T-cell (primary cell): ENCODE data around the gene ARHGAP20. TPM values are rescaled to one million over a fixed set of nuclear protein-coding genes. Genes with fewer than 3 reads are reported as not detected.

Source experiments
- ATAC-seq, 4 experiments: fragments of 200-7000 bp in 3 of 4; fragments of 150-1000 bp in 1 of 4; cut with Tn5 transposase; replicated peaks in 1 of 4; 1 replicate in 3 of 4; 2 replicates in 1 of 4; pipeline ENCODE4 v1.10.0; 2021; ENCODE audit warnings: moderate library complexity in 3 of 4, mild to moderate bottlenecking in 2 of 4, moderate number of reproducible peaks in 1 of 4
- CTCF ChIA-PET, 2 donors: fragments of 300-600 bp; sonication (Branson Sonifier 250); formaldehyde crosslinking; loops; one replicate each; lab custom pipeline; 2022; ENCODE audit warnings: antibody characterized with exemption in 2 of 2; lab: Charles Lee
- POLR2A ChIA-PET, 2 donors: fragments of 300-600 bp; sonication (Branson Sonifier 250); formaldehyde crosslinking; loops; one replicate each; lab custom pipeline; 2022; ENCODE audit warnings: antibody characterized with exemption in 2 of 2; lab: Charles Lee
- DNase-seq, 35 experiments: peaks; one replicate each; pipeline versions ENCODE4 v3.0.0 to v3.0.0-alpha.2; 2013 to 2023
- H3K27ac ChIP-seq: one replicate; pipeline ENCODE4 v1.5.1; 2013; ENCODE audit warnings: low read length
- H3K27me3 ChIP-seq, 2 experiments: replicated peaks in 1 of 2; 1 replicate in 1 of 2; 2 replicates in 1 of 2; pipeline versions ENCODE4 v1.6.1 to v1.7.0; 2013; ENCODE audit warnings: low read length in 1 of 2, mixed read lengths in 1 of 2; ENCODE audit not compliant: control insufficient read depth in 2 of 2, insufficient read depth in 2 of 2; ENCODE audit errors: extremely low read depth in 1 of 2
- H3K36me3 ChIP-seq, 2 donors: 1 replicate in 1 of 2; 2 replicates in 1 of 2; pipeline versions ENCODE4 v1.6.1 to v1.7.0; 2013; ENCODE audit warnings: low read length in 1 of 2; ENCODE audit not compliant: control insufficient read depth in 2 of 2, insufficient read depth in 1 of 2; ENCODE audit errors: extremely low read depth in 1 of 2
- H3K4me1 ChIP-seq, 2 experiments: 1 replicate in 1 of 2; 2 replicates in 1 of 2; pipeline versions ENCODE4 v1.6.1 to v1.7.0; 2013; ENCODE audit warnings: low read length in 2 of 2, mixed read lengths in 1 of 2; ENCODE audit not compliant: insufficient read depth in 2 of 2, control insufficient read depth in 1 of 2; ENCODE audit errors: extremely low read depth in 1 of 2
- H3K4me3 ChIP-seq, 2 donors: 1 replicate in 1 of 2; 2 replicates in 1 of 2; pipeline versions ENCODE4 v1.5.1 to v1.7.0; 2013; ENCODE audit warnings: mild to moderate bottlenecking in 2 of 2, low read length in 1 of 2, moderate library complexity in 1 of 2; ENCODE audit not compliant: control insufficient read depth in 1 of 2; ENCODE audit errors: extremely low read depth in 1 of 2
- H3K9me3 ChIP-seq: 2 replicates; pipeline ENCODE4 v1.7.0; 2013
- H3K27ac Mint-ChIP-seq, 2 donors: one replicate each; pipeline ENCODE4 v1.8.0; 2020 to 2021; ENCODE audit warnings: mild to moderate bottlenecking in 2 of 2, mixed read lengths in 2 of 2
- H3K27me3 Mint-ChIP-seq, 2 donors: one replicate each; pipeline ENCODE4 v1.8.0; 2021 to 2022; ENCODE audit warnings: mixed read lengths in 2 of 2
- H3K36me3 Mint-ChIP-seq: one replicate; pipeline ENCODE4 v1.8.0; 2021; ENCODE audit warnings: mixed read lengths
- H3K4me1 Mint-ChIP-seq, 3 donors: one replicate each; pipeline ENCODE4 v1.8.0; 2020 to 2022; ENCODE audit warnings: mixed read lengths in 3 of 3, mild to moderate bottlenecking in 1 of 3
- H3K4me3 Mint-ChIP-seq, 3 donors: one replicate each; pipeline ENCODE4 v1.8.0; 2020 to 2022; ENCODE audit warnings: mild to moderate bottlenecking in 3 of 3, mixed read lengths in 3 of 3, moderate library complexity in 3 of 3
- H3K9me3 Mint-ChIP-seq, 3 donors: one replicate each; pipeline ENCODE4 v1.8.0; 2020 to 2022; ENCODE audit warnings: mixed read lengths in 3 of 3
- WGBS: methylation state at CpG from one replicate; pipeline ENCODE4 v1.1.5; 2013; ENCODE audit warnings: missing lambda C conversion rate; ENCODE audit not compliant: insufficient coverage; 5-methylcytosine and 5-hydroxymethylcytosine counted together
- total RNA-seq, 35 experiments: library from RNA in 6 of 35; stranded (reverse) in 6 of 35; fragments of 120-200 nt in 1 of 35; gene quantifications; one replicate each; pipeline versions ENCODE4 v1.2.1 to v1.2.4 and lab custom pipeline; 2013 to 2026

The ARHGAP20 gene
- total RNA-seq, 5 donors from 2014 or later (not counting 1 experiment from before 2014, with no cell fraction given) = 0.03 to 0.09 (median 0.07) TPM; not detected in 2

DNA sequence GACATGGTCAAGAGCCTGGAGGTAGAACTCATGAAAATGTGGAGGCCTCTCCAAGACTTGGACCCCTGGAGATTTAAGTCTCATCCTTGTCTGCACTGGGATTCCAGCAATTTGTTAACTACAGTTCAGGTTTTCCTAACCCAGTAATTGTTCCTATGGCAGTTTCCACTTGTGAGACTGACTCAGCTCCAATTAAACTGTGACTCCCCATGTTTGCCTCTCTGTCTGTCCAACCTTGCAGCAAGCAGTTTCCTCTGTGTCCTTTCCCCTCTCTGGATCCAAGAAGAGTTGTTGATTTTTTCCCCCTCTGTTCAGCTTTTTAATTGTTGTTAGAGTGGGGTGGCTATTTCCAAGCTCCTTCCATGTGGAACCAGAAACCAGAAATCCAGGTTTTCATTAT, 16.2 kb upstream of the ARHGAP20 start:
- ATAC-seq (no peak), DNase-seq (no peak)
- Mint-ChIP-seq H3K9me3 (peaks cover 0 to 7% (median 7%) of the 10 kb centered on the region in 3 donors), H3K27me3 (peaks cover 20 to 29% of the 10 kb centered on the region in 2 donors), H3K4me3 (no peak overlapping the region), H3K4me1 (no peaks in the 10 kb centered on the region), H3K27ac (no peak overlapping the region), H3K36me3 (no peaks in the 10 kb centered on the region)
- Histone ChIP-seq H3K36me3 (no peaks in the 10 kb centered on the region), H3K27ac (no peak overlapping the region), H3K4me1 (no peaks in the 10 kb centered on the region), H3K9me3 (no peaks in the 10 kb centered on the region), H3K4me3 (no peak overlapping the region), H3K27me3 (no peaks in the 10 kb centered on the region)
- ChIA-PET POLR2A (no interaction called here), CTCF (no interaction called here)

DNA sequence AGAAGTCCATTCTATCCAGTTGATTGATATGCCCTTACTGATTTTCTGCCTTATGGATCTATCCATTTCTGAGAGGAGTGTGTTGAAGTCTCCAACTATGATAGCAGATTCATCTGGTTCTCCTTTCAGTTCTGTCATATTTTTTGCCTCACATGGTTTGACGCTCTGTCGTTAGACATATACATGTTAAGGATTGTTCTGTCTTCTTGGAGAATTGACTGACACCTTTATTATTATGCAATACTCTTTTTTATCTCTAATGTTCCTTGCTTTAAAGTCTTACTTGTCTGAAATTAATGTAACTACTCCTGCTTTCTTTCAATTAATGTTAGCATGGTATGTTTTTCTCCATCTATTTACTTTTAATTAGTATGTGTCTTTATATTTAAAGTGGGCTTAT, 12.1 kb upstream of the ARHGAP20 start:
- H3K9me3 Mint-ChIP-seq = peaks cover 0 to 7% (median 7%) of the 10 kb centered on the region in 3 donors

DNA sequence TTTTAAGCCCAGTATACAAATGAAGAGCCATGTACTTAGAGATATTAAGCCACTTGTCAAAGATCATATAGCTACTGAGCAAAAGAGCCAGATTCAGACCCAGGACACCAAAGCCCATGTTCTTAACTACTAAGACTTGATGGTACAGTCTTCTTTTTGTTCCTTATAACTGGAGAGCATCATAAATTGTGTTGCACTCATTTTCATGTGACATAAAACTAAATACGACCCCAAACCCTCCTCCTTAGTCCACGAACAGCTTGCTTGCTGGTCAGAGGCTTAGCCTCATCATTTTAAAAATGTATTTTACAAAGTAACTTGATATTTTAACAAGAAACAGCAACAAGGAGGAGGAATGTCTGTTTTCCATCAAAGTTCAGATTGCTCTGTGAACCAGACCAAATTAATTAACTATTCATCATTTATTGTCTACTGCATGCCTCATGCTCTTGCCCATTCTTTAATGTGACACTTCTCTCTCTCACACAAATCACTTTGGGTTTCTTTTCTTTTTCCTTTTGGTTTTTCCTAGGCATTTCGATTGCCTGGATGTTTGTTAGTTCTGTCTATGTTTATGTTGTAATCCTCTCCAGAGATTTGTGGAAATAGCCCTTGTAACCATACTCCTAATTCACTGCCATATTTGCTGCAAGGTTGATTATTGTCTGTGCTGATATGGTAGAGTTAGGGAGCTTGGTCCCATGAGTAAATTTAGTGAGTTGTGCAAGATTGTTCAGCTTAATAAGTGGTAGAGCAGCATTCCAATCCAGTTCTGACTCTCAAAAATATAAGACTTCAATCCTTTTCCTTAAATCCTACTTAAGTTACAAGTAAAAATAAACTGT, 8.4 kb upstream of the ARHGAP20 start:
- Histone ChIP-seq H3K27me3 (peaks cover 0 to 3% of the 10 kb centered on the region in 2 experiments), H3K4me3 (no peak overlapping the region), H3K9me3 (no peaks in the 10 kb centered on the region), H3K27ac (no peak overlapping the region), H3K4me1 (no peaks in the 10 kb centered on the region), H3K36me3 (no peaks in the 10 kb centered on the region)
- DNase-seq (no peak), ATAC-seq (no peak)
- WGBS = no CpG with 5 or more reads among the region's 3 CpGs
- H3K27ac Mint-ChIP-seq = no peak overlapping the region
- no peaks in the 10 kb centered on the region for H3K36me3 Mint-ChIP-seq
- H3K4me1 Mint-ChIP-seq = no peaks in the 10 kb centered on the region
- ChIA-PET POLR2A (no interaction called here), CTCF (no interaction called here)
- H3K9me3 Mint-ChIP-seq = no peaks in the 10 kb centered on the region
- H3K4me3 Mint-ChIP-seq = no peak overlapping the region
- peaks cover 5 to 8% of the 10 kb centered on the region in 2 donors for H3K27me3 Mint-ChIP-seq

More for the DNA sequence above, 12.1 kb upstream of the ARHGAP20 start:
- no peaks in the 10 kb centered on the region for H3K27me3 ChIP-seq
- H3K9me3 ChIP-seq = no peaks in the 10 kb centered on the region
- no peaks in the 10 kb centered on the region for H3K36me3 ChIP-seq
- ATAC-seq (no peak), DNase-seq (no peak)
- Mint-ChIP-seq H3K36me3 (no peaks in the 10 kb centered on the region), H3K4me3 (no peak overlapping the region), H3K27me3 (peaks cover 12 to 28% of the 10 kb centered on the region in 2 donors), H3K27ac (no peak overlapping the region), H3K4me1 (no peaks in the 10 kb centered on the region)
- H3K4me3 ChIP-seq = no peak overlapping the region
- CTCF ChIA-PET = no interaction called here
- H3K27ac ChIP-seq = no peak overlapping the region
- POLR2A ChIA-PET = no interaction called here
- WGBS = no CpG with 5 or more reads among the region's 2 CpGs
- no peaks in the 10 kb centered on the region for H3K4me1 ChIP-seq

DNA sequence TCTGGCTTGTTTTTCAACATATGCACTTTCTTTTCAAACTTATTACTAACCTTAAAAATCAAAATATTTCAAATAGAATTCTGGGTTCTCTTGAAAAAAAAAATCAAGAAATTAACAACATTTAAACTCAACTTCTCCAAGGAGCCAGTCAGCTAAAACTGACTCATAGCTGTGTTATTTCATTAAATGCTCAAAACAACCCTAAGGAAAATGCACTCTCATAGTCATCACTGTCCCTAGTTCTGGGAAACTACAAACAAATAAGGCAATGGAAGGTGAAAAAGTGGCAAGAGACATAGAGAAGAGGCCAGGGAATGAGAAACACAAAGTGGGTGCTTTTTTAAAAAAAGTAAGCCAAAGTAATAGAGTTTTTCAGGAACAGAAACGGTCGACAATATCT, 4.1 kb upstream of the ARHGAP20 start:
- Mint-ChIP-seq H3K36me3 (no peaks in the 10 kb centered on the region), H3K27ac (no peak overlapping the region), H3K4me3 (no peak overlapping the region), H3K9me3 (no peaks in the 10 kb centered on the region), H3K4me1 (peaks cover 8 to 11% (median 9%) of the 10 kb centered on the region in 3 donors), H3K27me3 (peaks cover 22 to 23% of the 10 kb centered on the region in 2 donors)
- Histone ChIP-seq H3K27ac (no peak overlapping the region), H3K4me3 (no peak overlapping the region), H3K36me3 (no peaks in the 10 kb centered on the region), H3K9me3 (no peaks in the 10 kb centered on the region), H3K4me1 (peaks cover 6 to 15% of the 10 kb centered on the region in 2 experiments), H3K27me3 (peaks cover 2 to 22% of the 10 kb centered on the region in 2 experiments)
- DNase-seq (no peak), ATAC-seq (no peak)
- CTCF ChIA-PET = no interaction called here
- WGBS = 89% methylated on average over 2 of the region's 2 CpGs
- POLR2A ChIA-PET = no interaction called here

DNA sequence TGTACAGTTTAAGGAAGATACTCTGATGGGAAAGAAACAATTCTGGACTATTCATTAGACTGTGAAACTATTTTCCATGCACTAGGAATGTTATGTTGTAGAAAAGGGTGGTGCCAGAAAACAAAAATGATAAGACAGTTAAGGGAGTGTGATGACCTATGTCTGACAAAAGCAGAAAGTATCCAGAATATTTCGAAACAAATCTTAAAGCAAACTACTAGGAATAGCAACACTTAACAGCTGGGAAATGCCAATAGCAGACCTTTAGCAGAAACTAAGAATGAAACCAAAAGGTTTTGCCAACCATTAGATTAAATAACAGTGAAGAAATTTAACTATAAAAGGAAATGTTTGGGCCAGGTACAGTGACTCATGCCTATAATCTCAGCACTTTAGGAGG, 3.3 kb upstream of the ARHGAP20 start:
- peaks cover 10 to 23% of the 10 kb centered on the region in 2 experiments for H3K4me1 ChIP-seq
- H3K4me3 Mint-ChIP-seq = no peak overlapping the region
- no peak for ATAC-seq
- DNase-seq = no peak
- no peaks in the 10 kb centered on the region for H3K9me3 ChIP-seq
- ChIA-PET CTCF (no interaction called here), POLR2A (no interaction called here)
- H3K4me3 ChIP-seq = no peak overlapping the region
- peaks cover 12 to 14% (median 13%) of the 10 kb centered on the region in 3 donors for H3K4me1 Mint-ChIP-seq
- no peak overlapping the region for H3K27ac Mint-ChIP-seq
- no peaks in the 10 kb centered on the region for H3K36me3 ChIP-seq
- H3K27me3 ChIP-seq = peaks cover 4 to 30% of the 10 kb centered on the region in 2 experiments
- whole genome bisulfite sequencing = no CpG with 5 or more reads among the region's 1 CpG
- H3K27me3 Mint-ChIP-seq = peaks cover 27 to 28% of the 10 kb centered on the region in 2 donors
- H3K9me3 Mint-ChIP-seq = no peaks in the 10 kb centered on the region
- no peak overlapping the region for H3K27ac ChIP-seq
- no peaks in the 10 kb centered on the region for H3K36me3 Mint-ChIP-seq

DNA sequence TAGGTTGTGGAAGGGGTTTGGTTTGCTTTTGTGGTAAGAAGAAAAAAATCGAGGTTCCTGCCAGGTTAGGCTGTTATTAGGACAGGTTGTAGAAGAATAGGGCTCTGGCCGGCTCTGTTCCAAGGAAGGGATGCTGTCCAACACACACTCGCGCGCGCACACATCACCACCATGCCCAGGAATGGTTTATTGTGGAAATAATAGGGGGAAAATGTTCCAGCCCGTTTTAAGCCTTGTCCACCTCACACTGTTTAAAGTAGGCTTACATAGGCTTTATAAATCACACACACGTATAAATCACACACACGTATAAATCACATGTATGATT, 1.2 kb upstream of the ARHGAP20 start:
- no peak for ATAC-seq

More for the DNA sequence above, 1.2 kb upstream of the ARHGAP20 start:
- Mint-ChIP-seq H3K4me3 (peak overlapping the region; percentile 55 to 74 (median 62)), H3K36me3 (no peaks in the 10 kb centered on the region), H3K4me1 (peaks cover 14 to 17% (median 16%) of the 10 kb centered on the region in 3 donors), H3K27me3 (peaks cover 42 to 45% of the 10 kb centered on the region in 2 donors), H3K9me3 (no peaks in the 10 kb centered on the region), H3K27ac (no peak overlapping the region)
- Histone ChIP-seq H3K27me3 (peaks cover 9 to 32% of the 10 kb centered on the region in 2 experiments), H3K27ac (no peak overlapping the region), H3K9me3 (no peaks in the 10 kb centered on the region), H3K4me1 (peaks cover 11 to 23% of the 10 kb centered on the region in 2 experiments), H3K36me3 (no peaks in the 10 kb centered on the region), H3K4me3 (peak overlapping the region in 1 of 2 donors; percentile 77)
- ChIA-PET POLR2A (no interaction called here), CTCF (no interaction called here)
- no peak for DNase-seq
- no CpG with 5 or more reads among the region's 9 CpGs for WGBS
